ENCODE measurements around the gene NELFB. TPM values are rescaled to one million over a fixed set of nuclear protein-coding genes. Genes with fewer than 3 reads are reported as not detected.
A peak's percentile ranks its signal among the peaks of the same experiment; 100 is the strongest.

The NELFB gene
- total RNA-seq, 1 experiment from 2014 or later = 71.7 TPM

GRCh38 chr9:137319011-137319738 is 64.0 kb downstream of the NELFB start:
- no CpG with 5 or more reads among the region's 26 CpGs for WGBS (ENCODE audit: extremely low coverage, insufficient read length, low lambda C conversion rate)
- no peak overlapping the region for H4K91ac ChIP-seq (ENCODE audit: insufficient read length, low read depth, low read length)
- no peak overlapping the region for H3K4me3 Mint-ChIP-seq

More at GRCh38 chr9:137319011-137319738, 64.0 kb downstream of the NELFB start:
- Histone ChIP-seq H3K4me1 (ENCODE audit: insufficient read depth, low read length) (peaks cover 1% of the 10 kb centered on the region; the same call in 1 of the 2 replicates), H3K79me1 (ENCODE audit: insufficient read depth, low read depth, low read length, poor library complexity, severe bottlenecking) (no peaks in the 10 kb centered on the region), H2BK5ac (ENCODE audit: insufficient read length, low read length) (no peak overlapping the region), H3K9me3 (ENCODE audit: control insufficient read depth, low read depth, low read length) (no peaks in the 10 kb centered on the region), H2AK5ac (ENCODE audit: insufficient read length, low read length) (no peak overlapping the region), H3K9ac (ENCODE audit: extremely low read depth, insufficient read length, low read length) (no peak overlapping the region), H2BK15ac (ENCODE audit: low read depth, low read length) (no peak overlapping the region), H3K23me2 (ENCODE audit: insufficient read length, low read depth, low read length, poor library complexity, severe bottlenecking) (no peaks in the 10 kb centered on the region), H3K79me2 (ENCODE audit: insufficient read depth, low read length) (no peaks in the 10 kb centered on the region), H3K14ac (ENCODE audit: insufficient read depth, low read length) (no peak overlapping the region), H2AFZ (ENCODE audit: low read length) (no peak overlapping the region), H4K8ac (replicated peaks; ENCODE audit: insufficient read length, low read depth, low read length) (no peak overlapping the region), H4K5ac (ENCODE audit: insufficient read length, low read depth, low read length) (no peak overlapping the region), H3K56ac (ENCODE audit: insufficient read length, low read depth, low read length) (no peak overlapping the region), H3K4me2 (ENCODE audit: insufficient read depth, insufficient read length, low read length) (no peak overlapping the region), H2BK20ac (ENCODE audit: low read depth, low read length, poor library complexity, severe bottlenecking) (no peak overlapping the region), H3K4ac (ENCODE audit: low read depth, low read length) (no peak overlapping the region), H2BK12ac (ENCODE audit: insufficient read length, low read depth, low read length) (no peak overlapping the region), H3K18ac (ENCODE audit: insufficient read length, low read depth, low read length) (no peak overlapping the region), H3K23ac (ENCODE audit: insufficient read length, low read depth, low read length) (no peak overlapping the region), H2BK120ac (ENCODE audit: low read depth, low read length, poor library complexity, severe bottlenecking) (no peak overlapping the region), H3K27me3 (ENCODE audit: insufficient read depth, low read length) (no peaks in the 10 kb centered on the region), H3T11ph (ENCODE audit: low read length) (no peak overlapping the region), H4K20me1 (ENCODE audit: control insufficient read depth, insufficient read depth, insufficient read length) (no peaks in the 10 kb centered on the region), H3K27ac (ENCODE audit: insufficient read length, low read depth, low read length) (no peak overlapping the region)
- TF ChIP-seq CTCF (conservative IDR thresholded peaks at IDR 0.05) = peak; percentile 48
- H3K27me3 Mint-ChIP-seq (ENCODE audit: low read depth) = peaks cover 3% of the 10 kb centered on the region; the same call in 1 of the 2 replicates
- no peaks in the 10 kb centered on the region for H3K36me3 Mint-ChIP-seq (ENCODE audit: insufficient read depth in 1 of 3, low read depth in 3 of 3)
- DNase-seq = peak; percentile 74
- H3K27ac Mint-ChIP-seq = no peak overlapping the region
- H3K4me1 Mint-ChIP-seq = peaks cover 2 to 11% of the 10 kb centered on the region in 2 experiments; a peak in 2 of 4 replicates
- peaks cover 4 to 5% of the 10 kb centered on the region in 2 experiments; a peak in 3 of 5 replicates for H3K9me3 Mint-ChIP-seq

Measured in H9 (cell line).